GM12891 (cell line): Measurements from ENCODE around the gene CHKA.

Experiments used
- POLR2A ChIP-seq: IDR thresholded peaks from 2 replicates; pipeline ENCODE4 v1.6.1; 2011; ENCODE audit warnings: low read depth, low read length, control low read depth
- POLR2AphosphoS5 ChIP-seq: IDR thresholded peaks from 2 replicates; pipeline ENCODE4 v1.6.1; 2011; ENCODE audit warnings: low read depth, low read length, control low read depth
- SPI1 ChIP-seq: IDR thresholded peaks from 2 replicates; pipeline ENCODE4 v1.6.1; 2011; ENCODE audit warnings: low read depth, low read length, control low read depth
- TAF1 ChIP-seq: IDR thresholded peaks from 2 replicates; pipeline ENCODE4 v1.6.1; 2011; ENCODE audit warnings: low read depth, low read length, control low read depth

- TF ChIP-seq POLR2A (no peak), POLR2AphosphoS5 (no peak), TAF1 (no peak), SPI1 (no peak)
Observed at GRCh38 chr11:68149417-68149816, 28.2 kb upstream of the CHKA start.
